ENCODE measurements around the gene ENTPD6. TPM values are rescaled to one million over a fixed set of nuclear protein-coding genes. Genes with fewer than 3 reads are reported as not detected.

The ENTPD6 gene
- total and polyA plus RNA-seq, 5 experiments from 2014 or later = 39.9 to 110 (median 50.5) TPM

DNA sequence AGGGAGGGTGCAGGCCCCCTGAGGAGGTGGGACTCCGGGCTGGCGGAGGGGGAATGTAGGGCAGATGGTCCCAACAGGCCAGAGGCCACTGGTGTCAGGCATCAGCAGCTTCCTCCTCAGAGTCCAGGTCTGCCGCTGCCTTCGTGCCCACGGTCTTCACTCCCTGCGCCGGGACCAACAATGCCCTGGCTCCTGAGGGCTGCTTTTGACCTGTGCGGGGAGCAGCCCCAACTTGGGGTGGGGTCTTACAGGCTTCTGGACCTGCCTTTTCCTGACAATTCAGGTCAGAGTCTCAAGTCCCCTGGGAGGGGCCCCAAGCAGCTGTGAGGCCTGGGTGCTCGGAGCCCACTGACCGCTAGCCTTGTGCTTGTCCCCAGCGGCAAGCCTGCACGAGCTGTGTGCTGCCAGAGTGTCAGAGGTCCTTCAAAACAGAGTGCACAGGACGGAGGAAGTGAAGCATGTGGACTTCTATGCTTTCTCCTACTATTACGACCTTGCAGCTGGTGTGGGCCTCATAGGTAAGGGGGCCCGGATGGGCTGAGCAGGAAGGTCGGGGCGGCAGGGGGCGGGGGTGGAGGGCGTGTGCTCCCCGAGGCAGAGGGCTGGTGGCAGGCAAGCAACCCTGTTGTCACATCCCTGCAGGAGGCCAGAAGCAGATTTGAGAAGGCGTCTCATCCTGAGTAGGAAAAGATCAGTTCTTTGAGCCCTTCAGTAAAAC, 27.1 kb downstream of the ENTPD6 start:
- ATAC-seq (no peak), DNase-seq (no peak)
- POLR2A ChIA-PET = interaction anchor here (0.7 kb wide), 1 partner anchor 23 kb away, joined by 3 read pairs; no protein-coding TSS in a partner anchor
- no peaks in the 10 kb centered on the region for H3K9me3 Mint-ChIP-seq
- no peaks in the 10 kb centered on the region for H3K27me3 Mint-ChIP-seq
- H3K4me1 Mint-ChIP-seq = peaks cover 0 to 4% (median 0%) of the 10 kb centered on the region in 4 donors
- peaks cover 0 to 20% (median 0%) of the 10 kb centered on the region in 3 donors for H3K36me3 Mint-ChIP-seq
- peak overlapping the region in 2 of 10 donors; percentile 33 to 67 for H3K27ac Mint-ChIP-seq
- no peak overlapping the region for H3K4me3 Mint-ChIP-seq

DNA sequence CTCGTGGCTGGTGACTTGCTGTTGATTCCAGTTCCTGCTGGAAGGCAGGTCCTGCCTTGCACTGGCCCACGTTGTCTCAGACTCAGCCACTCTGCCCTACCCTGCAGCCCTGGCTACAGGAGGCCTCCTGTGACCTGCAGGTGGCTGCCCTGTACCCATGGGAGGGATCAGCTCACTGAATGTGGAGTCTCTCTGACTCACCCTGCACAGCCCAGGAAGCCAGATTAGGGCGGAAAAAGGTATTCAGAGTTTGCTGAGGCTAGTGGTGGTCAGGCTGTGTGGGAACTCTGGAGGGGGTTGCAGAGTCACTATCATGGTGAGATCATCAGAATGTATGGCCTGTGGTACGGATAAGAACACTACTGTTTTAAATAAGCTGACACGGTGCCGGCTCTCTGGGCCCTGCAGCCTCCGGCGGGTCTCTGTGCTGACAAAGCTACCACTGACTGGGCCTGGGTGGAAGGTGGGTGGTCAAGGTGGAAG, 27.7 kb downstream of the ENTPD6 start:
- Mint-ChIP-seq H3K27ac (peak overlapping the region in 6 of 10 donors; percentile 21 to 67 (median 41)), H3K4me1 (peaks cover 0 to 4% (median 0%) of the 10 kb centered on the region in 4 donors), H3K36me3 (peaks cover 0 to 15% (median 0%) of the 10 kb centered on the region in 3 donors), H3K4me3 (no peak overlapping the region), H3K27me3 (no peaks in the 10 kb centered on the region), H3K9me3 (no peaks in the 10 kb centered on the region)
- no peak for DNase-seq
- POLR2A ChIA-PET = interaction anchor here (0.7 kb wide), 1 partner anchor 28 kb away, joined by 3 read pairs; the partner anchor contains the start of gene ENTPD6
- ATAC-seq = no peak

DNA sequence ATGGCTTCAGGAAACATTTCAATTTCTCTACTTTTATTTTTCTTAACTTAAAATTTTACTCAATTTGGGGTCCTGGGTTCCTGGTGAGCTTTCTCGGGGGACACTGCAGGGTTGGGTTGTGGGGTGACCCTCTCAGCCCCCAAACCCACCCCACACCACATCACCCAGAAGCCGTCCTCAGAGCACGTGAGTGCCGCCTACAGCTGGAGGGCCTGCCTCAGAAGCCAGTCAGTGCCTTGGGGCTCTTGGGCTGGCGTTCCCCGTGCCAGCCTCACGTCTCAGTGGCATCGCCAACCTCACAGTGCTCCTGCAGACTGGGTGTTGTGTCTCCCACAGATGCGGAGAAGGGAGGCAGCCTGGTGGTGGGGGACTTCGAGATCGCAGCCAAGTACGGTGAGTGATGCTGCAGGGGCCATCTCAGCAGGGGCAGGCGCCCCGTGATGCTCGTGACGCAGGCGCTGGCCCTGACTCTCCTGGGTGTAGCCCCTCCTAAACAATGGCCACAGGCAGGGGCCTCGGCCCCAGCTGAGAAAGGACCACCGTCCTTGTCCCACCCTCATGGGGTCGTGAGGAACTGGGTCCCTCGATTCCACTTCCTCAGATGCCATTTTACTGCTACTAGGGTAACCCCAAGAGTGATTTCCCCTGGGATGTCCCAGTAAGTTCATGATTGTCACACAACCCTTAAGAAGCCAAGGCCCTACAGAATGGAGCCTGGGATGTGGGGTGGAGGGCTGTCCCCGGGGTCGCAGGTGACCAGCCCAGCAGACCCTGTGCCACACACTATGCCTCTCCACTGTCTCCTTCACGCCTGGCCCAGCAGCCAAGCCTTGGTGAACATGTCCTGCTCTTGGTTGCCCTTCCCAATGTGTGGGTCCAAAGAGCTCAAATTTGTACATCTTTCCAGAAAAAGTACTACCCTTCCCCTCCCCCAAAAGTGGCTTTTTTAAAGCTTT, 28.5 kb downstream of the ENTPD6 start:
- ATAC-seq (no peak), DNase-seq (no peak)
- H3K4me3 Mint-ChIP-seq = no peak overlapping the region
- H3K27ac Mint-ChIP-seq = no peak overlapping the region
- POLR2A ChIA-PET = interaction anchor here (0.6 to 0.7 kb wide), 3 partner anchors 29 to 475 kb away, joined by 3 to 4 read pairs (median 3); partner anchors contain the start of gene ENTPD6
- peaks cover 0 to 4% (median 0%) of the 10 kb centered on the region in 4 donors for H3K4me1 Mint-ChIP-seq
- no peaks in the 10 kb centered on the region for H3K9me3 Mint-ChIP-seq
- H3K36me3 Mint-ChIP-seq = peaks cover 0 to 13% (median 0%) of the 10 kb centered on the region in 3 donors
- no peaks in the 10 kb centered on the region for H3K27me3 Mint-ChIP-seq

DNA sequence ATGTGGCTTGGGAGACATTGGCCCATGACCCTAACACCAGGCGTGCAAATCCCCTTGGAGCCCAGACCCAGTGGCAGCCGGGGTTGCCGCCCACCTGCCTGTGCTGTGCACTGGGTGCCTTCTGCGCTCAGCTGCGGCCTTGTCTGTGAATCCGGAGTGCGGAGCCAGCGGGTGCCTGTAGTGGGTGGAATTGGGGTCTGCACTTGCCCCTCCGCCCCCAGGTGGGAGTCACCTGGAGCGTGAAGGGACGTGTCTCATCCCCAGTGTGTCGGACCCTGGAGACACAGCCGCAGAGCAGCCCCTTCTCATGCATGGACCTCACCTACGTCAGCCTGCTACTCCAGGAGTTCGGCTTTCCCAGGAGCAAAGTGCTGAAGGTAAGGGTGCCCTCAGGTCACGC, 29.4 kb downstream of the ENTPD6 start:
- POLR2A ChIA-PET = interaction anchor here (0.7 kb wide), 1 partner anchor 30 kb away, joined by 4 read pairs; no protein-coding TSS in a partner anchor
- no peak for ATAC-seq
- Mint-ChIP-seq H3K9me3 (no peaks in the 10 kb centered on the region), H3K4me3 (no peak overlapping the region), H3K4me1 (peaks cover 0 to 4% (median 0%) of the 10 kb centered on the region in 4 donors), H3K27me3 (no peaks in the 10 kb centered on the region), H3K27ac (no peak overlapping the region), H3K36me3 (peaks cover 0 to 11% (median 0%) of the 10 kb centered on the region in 3 donors)
- DNase-seq = no peak

DNA sequence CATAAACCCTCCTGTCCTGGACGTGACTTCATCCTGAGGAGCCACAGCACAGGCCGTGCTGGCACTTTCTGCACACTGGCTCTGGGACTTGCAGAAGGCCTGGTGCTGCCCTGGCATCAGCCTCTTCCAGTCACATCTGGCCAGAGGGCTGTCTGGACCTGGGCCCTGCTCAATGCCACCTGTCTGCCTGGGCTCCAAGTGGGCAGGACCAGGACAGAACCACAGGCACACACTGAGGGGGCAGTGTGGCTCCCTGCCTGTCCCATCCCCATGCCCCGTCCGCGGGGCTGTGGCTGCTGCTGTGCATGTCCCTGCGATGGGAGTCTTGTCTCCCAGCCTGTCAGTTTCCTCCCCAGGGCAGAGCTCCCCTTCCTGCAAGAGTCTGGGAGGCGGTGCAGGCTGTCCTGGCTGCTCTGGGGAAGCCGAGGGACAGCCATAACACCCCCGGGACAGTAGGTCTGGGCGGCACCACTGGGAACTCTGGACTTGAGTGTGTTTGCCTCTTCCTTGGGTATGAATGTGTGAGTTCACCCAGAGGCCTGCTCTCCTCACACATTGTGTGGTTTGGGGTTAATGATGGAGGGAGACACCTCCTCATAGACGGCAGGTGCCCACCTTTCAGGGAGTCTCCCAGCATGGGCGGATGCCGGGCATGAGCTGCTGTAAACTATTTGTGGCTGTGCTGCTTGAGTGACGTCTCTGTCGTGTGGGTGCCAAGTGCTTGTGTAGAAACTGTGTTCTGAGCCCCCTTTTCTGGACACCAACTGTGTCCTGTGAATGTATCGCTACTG, 30.3 kb downstream of the ENTPD6 start:
- peaks cover 0 to 11% (median 0%) of the 10 kb centered on the region in 3 donors for H3K36me3 Mint-ChIP-seq

DNA sequence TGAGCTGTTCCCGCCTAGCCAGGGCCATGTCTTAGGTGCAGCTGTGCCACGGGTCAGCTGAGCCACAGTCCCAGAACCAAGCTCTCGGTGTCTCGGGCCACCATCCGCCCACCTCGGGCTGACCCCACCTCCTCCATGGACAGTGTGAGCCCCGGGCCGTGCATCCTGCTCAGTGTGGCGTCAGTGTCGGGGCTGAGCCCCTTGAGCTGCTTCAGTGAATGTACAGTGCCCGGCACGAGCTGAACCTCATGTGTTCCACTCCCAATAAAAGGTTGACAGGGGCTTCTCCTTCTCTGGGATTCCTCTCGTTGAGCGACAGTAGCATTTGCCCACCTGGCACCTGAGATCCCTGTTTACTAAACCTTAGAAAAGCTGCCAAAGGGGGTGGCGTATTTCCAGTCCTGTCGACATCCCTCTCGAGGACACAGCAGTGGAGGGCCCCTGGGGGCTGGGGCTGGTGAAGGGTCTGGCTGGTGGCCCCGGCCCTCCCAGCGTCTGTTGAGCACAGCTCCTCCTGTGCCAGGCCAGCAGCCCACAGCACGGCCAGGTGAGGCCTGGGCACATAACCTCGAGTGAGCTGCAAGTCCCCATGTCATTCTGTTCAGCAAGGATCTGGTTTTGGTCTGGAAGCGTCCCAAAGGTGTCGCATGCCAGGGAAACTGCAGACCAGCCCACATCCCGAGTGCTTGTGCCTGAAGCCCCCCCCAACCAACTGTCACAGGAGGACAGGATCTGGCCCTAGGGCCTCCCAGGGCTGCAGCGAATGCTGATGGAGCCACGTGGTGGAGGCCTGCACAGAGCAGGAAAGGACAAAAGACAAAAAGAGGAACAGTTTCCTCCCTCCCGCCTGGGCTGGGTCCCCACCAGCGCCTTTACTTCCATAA, 31.2 kb downstream of the ENTPD6 start:
- H3K4me3 Mint-ChIP-seq = no peak overlapping the region
- H3K36me3 Mint-ChIP-seq = peaks cover 0 to 11% (median 0%) of the 10 kb centered on the region in 3 donors
- no peak for DNase-seq
- no peaks in the 10 kb centered on the region for H3K27me3 Mint-ChIP-seq
- peaks cover 0 to 4% (median 0%) of the 10 kb centered on the region in 4 donors for H3K4me1 Mint-ChIP-seq
- no peaks in the 10 kb centered on the region for H3K9me3 Mint-ChIP-seq
- ATAC-seq = no peak
- POLR2A ChIA-PET = no interaction called here
- peak overlapping the region in 1 of 10 donors; percentile 65 for H3K27ac Mint-ChIP-seq

More for the DNA sequence above, 30.3 kb downstream of the ENTPD6 start:
- H3K27me3 Mint-ChIP-seq = no peaks in the 10 kb centered on the region
- DNase-seq = no peak
- H3K4me1 Mint-ChIP-seq = peaks cover 0 to 4% (median 0%) of the 10 kb centered on the region in 4 donors
- no peak for ATAC-seq
- H3K4me3 Mint-ChIP-seq = no peak overlapping the region
- H3K27ac Mint-ChIP-seq = no peak overlapping the region
- H3K9me3 Mint-ChIP-seq = no peaks in the 10 kb centered on the region
- POLR2A ChIA-PET = no interaction called here

DNA sequence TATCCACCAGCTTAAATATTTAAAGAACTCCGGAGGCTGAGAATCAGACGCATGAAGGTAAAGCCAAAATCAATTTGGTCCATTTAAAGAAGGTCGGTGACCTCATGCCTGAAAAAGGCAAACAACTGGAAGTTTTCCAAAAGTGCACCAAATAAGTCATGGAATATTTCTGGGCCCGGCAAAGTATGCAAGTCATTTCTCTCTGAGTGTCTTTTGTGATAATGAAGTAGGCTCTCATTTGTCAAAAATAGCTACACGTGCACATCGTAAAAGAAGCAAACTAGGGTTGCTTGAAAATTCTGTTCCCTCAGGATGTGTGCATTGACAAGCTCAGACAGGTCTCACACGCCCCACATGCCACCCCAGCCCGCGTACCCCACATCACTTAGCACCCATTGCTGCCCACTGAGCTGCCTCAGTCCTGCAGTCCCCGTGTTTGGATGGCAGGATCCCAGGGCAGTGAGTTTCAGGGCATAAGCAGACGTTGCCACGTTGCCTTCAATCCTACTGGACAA, 31.9 kb downstream of the ENTPD6 start:
- Mint-ChIP-seq H3K27me3 (no peaks in the 10 kb centered on the region), H3K9me3 (no peaks in the 10 kb centered on the region), H3K27ac (peak overlapping the region in 1 of 10 donors; percentile 65), H3K4me1 (no peaks in the 10 kb centered on the region), H3K36me3 (peaks cover 0 to 11% (median 0%) of the 10 kb centered on the region in 3 donors), H3K4me3 (no peak overlapping the region)
- DNase-seq (no peak), ATAC-seq (no peak)
- POLR2A ChIA-PET = no interaction called here

DNA sequence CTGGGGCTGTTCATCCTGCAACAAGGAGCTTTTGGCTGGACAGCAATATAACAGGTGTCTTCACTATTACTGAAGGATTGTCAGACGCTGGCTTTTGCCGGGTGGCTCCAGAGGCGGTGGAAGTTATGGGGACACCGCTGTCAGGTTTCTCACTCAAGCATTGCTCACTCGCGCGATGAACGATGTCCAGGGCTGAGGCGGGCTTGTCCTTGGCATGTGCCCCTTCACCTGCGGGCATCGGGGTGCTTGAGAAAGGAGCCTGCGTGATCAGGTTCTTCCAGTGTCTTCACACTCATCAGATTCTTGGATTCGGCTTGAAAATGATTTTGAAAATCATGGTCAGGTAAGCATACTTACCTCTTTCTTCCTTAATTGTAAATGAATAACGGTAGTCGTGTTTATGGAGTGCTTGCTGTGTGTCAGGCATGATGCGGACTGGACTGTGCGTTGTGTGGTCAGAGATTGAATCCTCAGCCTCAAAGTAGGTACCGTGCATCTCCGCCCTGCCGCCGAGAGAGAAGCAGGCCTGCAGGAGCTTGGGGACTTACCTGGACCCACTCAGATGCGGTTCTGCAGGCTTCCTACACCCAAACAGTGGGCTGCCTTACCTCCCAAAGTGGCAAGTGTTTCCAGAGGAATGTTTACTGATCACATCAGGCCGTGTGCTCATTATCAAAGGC, 34.1 kb downstream of the ENTPD6 start:
- no peak for ATAC-seq
- H3K36me3 Mint-ChIP-seq = peaks cover 0 to 11% (median 0%) of the 10 kb centered on the region in 3 donors
- no peak for DNase-seq
- no peak overlapping the region for H3K4me3 Mint-ChIP-seq
- H3K27ac Mint-ChIP-seq = peak overlapping the region in 3 of 10 donors; percentile 2 to 20 (median 17)
- peaks cover 0 to 4% (median 0%) of the 10 kb centered on the region in 5 donors for H3K27me3 Mint-ChIP-seq
- no peaks in the 10 kb centered on the region for H3K9me3 Mint-ChIP-seq
- no peaks in the 10 kb centered on the region for H3K4me1 Mint-ChIP-seq
- POLR2A ChIA-PET = no interaction called here

DNA sequence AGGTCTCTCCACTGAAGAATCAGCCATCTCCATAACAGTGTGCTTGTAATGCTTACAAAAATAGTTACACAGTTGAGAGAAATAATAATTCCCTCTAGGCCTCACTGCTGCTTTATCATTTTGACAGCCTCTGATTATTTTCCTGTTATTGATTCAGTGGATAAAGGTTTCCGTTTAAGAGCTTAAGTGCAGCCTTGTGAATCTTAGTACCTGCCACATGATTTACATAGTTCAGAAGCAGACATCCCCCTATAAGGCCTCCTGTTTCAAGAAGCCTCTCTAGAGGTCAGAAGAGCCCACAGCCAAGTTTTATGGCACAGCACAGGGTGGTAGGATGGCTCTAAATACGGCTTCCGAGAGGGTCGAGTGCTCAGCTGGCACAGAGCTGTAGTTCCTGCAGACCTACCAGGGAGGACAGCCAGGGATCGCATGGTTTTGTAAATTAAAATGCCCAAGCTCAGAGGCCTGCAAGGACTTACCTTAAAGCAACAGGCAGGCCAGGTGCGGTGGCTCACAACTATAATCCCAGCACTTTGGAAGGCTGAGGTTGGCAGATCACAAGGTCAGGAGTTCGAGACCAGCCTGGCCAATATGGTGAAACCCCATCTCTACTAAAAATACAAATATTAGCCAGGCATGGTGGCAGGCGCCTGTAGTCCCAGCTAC, 34.8 kb downstream of the ENTPD6 start:
- Mint-ChIP-seq H3K27ac (peak overlapping the region in 1 of 10 donors; percentile 20), H3K4me3 (no peak overlapping the region), H3K36me3 (peaks cover 0 to 11% (median 0%) of the 10 kb centered on the region in 3 donors), H3K27me3 (peaks cover 0 to 8% (median 0%) of the 10 kb centered on the region in 5 donors), H3K9me3 (no peaks in the 10 kb centered on the region), H3K4me1 (no peaks in the 10 kb centered on the region)
- POLR2A ChIA-PET = no interaction called here
- DNase-seq (no peak), ATAC-seq (no peak)

DNA sequence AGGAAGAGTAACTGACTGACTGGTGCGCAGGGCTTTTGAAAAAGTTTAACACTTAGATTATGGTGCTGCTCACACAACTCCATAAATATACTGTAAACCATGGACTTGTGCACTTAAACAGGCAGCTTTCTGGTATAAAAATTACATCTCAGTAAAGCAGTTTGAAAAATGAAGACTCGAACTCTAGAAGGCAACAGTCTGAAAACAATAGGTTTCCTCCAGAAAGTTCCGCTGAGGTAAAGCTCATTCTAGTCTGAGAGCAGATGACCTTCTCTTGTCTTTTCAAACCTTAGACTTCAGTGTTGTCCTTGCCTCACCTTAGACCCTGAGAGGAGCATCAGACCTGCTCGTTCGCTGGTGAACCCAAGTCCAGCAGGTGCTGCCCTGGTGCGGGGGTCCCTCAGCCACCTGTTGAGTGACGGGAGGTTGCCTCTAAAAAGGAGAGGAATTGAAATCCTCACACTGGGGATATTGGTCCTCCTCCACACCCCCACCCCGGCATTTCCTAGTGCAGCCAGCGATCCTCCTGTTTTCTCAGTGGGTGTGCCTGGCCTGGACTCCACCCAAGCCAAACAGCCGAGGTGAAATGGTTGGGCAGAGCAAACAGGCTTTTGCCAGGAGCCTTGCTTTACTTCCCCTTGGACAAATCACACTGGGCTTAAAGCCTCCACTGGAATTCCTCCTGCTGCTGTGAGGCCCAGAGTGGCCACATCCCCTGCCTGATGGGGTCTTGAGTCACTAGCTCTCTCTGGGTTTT, 37.7 kb downstream of the ENTPD6 start:
- Mint-ChIP-seq H3K4me3 (no peak overlapping the region), H3K4me1 (peaks cover 0 to 6% (median under 1%) of the 10 kb centered on the region in 4 donors), H3K27me3 (peaks cover 5 to 18% (median 15%) of the 10 kb centered on the region in 5 donors), H3K36me3 (no peaks in the 10 kb centered on the region), H3K27ac (peak overlapping the region in 1 of 10 donors; percentile 50), H3K9me3 (no peaks in the 10 kb centered on the region)
- POLR2A ChIA-PET = no interaction called here
- DNase-seq (no peak), ATAC-seq (no peak)

Data from naive thymus-derived CD8-positive, alpha-beta T cell (primary cell).